Right renal cortex interstitium (tissue), 3 donors: ENCODE results near the gene IMPDH2. TPM values are rescaled to one million over a fixed set of nuclear protein-coding genes. Genes with fewer than 3 reads are reported as not detected.
A peak's percentile ranks its signal among the peaks of the same experiment; 100 is the strongest.
"Not testable (repeated sequence)": the region's sequence is repeated elsewhere in the genome, so short reads cannot be mapped to it uniquely, and the experiment has no call there.

Experiments used
- DNase-seq, 3 donors: peaks; one replicate each; pipeline ENCODE4 v3.0.0-alpha.2; 2013; ENCODE audit warnings: low read depth in 3 of 3, low spot score in 2 of 3
- polyA plus RNA-seq, 3 donors: library from polyadenylated mRNA; unstranded; fragments of 120-200 nt; gene quantifications; one replicate each; pipeline ENCODE4 v1.2.1, GENCODE V29; 2013; ENCODE audit not compliant: insufficient read length in 3 of 3

The IMPDH2 gene
- polyA plus RNA-seq, 3 donors, result 217 to 226 (median 221) TPM

DNA sequence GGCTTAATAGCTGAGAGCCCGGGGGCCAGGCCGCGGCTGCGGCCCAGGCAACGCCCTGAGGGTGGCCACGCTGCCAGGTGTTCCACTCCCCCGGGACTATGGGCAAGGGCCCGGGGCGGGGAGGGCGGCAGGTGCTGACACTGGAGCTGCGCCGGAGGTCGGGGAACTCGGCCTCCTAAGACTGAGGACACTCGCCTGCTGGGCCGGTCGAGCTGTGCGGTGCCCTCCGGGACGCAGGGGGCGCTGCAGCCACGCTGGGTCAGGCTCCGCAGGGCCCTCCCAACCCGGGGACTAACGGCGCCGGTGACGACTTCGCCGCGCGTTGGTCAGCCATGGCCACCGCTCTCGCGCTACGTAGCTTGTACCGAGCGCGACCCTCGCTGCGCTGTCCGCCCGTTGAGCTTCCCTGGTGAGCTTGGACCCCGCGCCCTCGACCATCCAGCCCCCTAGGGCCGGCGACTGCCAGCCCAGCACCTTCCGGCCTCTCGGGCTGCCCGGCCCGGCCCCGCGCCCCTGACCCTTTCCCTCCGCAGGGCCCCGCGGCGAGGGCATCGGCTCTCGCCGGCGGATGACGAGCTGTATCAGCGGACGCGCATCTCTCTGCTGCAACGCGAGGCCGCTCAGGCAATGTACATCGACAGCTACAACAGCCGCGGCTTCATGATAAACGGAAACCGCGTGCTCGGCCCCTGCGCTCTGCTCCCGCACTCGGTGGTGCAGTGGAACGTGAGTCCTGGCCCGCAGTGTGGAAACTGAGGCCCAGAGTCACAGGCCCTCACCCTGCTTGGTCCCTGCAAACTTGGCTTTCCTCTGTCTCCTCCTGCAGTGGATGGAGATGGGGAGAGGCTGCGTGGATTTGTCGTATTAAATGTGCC lies 7.1 kb downstream of the IMPDH2 start, which contains the start of gene NDUFAF3:
NDUFAF3 (plus strand) TSS at position 309 of the 875 bp plus-strand sequence; CDS start at position 333, 24 bp downstream.
- peak in 2 of 3 donors; percentile 84 for DNase-seq

DNA sequence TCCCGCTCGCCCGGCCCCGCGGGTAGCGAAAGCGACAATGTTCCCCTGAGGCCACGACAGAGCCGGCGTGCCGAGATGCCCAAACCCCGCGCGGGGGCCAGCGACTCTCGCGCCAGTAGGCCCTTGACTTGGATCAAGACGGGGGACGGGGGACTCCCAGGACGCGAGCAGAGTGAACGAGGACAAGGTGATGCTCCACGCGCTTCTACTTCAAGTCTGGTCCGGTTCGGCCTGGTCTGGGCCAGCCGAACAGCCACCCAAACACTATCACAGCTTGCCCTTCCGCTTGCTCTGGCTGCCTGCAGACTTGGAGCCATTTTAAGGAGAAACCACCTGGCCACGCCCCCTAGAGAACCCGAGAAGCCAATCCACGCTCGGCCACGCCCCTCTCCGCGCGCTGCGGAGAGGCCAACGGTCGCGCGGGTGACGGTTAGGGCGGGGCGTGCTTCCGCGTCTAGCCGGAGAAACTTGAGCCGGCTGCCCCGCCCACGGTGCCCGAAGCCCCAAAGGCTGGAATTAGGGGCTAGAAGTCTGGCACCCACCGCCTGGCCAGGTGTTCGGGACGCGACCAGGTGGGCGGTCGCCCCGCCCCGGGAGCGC lies 7.9 kb downstream of the IMPDH2 start:
- peak; percentile 96 to 97 (median 96) for DNase-seq

DNA sequence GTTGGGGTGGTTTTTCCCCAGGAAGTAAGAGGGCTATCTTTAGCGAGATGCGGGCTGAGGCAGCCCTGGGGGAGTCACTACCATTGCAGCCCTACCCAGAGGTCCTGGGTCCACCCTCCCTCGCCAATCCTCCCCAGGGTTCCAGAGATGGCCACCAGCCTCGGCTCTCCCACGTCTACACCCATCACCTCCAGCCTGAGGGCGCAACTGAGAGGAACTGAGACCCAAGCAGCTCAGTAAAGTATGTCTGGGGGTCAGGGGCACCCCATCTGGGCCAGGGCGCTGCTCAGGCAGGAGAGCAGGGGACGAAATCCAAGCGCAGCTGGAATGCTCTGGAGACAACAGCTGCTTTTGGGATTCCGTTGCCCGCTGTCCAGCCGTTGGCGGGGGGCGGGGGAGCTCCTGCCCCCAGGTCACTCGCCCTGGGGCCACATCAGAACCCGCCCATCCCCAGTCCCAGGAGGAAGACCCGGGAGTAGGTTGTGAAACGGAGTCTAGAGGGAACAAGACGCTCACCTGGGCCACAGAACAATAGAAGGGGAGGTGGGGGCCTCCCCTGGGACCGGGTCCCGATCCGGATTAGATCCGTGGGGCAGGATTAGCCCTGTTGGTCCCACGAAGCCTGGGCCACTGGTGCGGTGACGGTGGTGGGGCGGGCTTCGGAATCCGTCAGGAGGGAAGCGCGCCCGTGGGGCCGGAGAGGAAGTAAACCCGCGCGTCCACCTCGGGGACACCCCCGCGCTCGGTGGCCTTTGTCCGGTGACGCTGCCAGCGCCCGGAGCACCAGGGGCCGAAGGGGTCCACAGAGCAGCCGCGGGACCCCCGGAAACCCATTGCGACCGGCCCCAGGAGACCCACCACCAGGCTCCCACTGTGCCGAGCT lies 8.6 kb downstream of the IMPDH2 start:
- no peak for DNase-seq

DNA sequence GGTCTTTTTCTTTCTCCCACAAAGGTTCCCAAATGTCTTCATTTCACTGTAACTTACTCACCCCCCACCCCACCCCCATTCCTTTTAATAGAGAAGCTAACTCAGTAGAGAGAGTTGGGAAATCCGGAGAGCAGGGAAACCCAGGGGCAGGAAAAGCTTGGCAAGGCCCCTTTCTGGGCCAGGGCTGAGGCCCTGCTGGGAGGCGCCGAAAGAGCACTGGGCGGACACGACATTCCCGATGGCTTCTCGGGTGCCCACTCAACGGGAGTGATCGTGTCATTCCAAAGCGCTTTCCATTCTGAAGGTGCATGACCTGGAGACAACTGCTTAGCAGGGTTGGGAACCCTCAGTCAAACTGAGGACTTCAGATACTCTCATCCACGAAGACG lies 9.3 kb downstream of the IMPDH2 start:
- no peak for DNase-seq

DNA sequence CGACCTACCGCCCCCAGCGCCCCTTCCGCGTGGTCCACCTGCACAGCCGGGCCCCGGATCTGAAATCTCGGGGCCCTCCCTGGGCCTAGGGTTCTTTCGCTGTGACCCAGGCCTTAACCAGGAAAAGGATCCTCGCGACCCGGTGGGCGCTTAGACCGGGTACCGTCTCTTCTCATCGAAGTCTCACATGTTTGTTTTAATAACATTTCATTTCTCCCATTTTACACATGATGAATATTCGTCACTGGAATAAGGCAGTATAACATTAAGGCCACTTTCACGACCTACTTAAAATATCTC lies 10.5 kb downstream of the IMPDH2 start:
- DNase-seq, result no peak

DNA sequence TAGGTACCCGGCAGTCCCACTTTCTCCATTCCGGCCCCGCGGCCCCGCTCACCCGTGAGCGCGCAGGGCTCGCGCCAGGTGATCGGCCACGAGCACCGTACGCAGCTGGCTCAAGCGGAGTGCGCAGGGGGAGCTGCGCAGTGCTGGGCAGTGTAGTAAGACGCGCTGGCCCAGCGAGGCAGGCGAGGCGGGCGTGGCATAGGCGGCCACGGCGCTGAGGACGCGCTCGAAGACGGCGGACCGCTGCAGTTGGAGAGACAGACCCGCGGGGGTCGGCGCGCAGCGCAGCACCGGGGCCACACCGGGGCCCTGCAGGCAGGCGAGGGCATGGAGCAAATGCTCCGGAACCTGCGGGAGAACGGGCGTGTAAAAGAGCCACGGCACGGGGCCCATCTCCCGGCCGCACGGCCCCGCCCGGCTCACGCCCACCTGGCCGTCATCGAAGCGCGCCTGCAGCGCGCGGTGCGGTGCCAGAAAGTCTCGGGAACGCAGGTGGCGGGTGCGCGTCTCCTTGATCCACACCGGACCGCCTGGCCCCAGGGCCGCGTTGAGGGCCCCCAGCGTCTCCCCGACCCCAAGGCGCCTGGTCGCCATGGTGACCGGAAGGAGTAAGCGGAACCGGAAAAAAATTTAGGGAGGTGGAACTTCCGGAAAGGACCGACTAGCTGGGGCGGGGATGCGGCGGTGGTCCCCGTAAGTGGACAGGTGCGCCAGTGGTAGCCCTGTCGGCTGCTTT lies 11.1 kb downstream of the IMPDH2 start, which contains the start of gene DALRD3:
DALRD3 (minus strand) TSS at position 610 of the 736 bp plus-strand sequence; CDS start at position 594, 16 bp downstream.
- DNase-seq, result no peak

DNA sequence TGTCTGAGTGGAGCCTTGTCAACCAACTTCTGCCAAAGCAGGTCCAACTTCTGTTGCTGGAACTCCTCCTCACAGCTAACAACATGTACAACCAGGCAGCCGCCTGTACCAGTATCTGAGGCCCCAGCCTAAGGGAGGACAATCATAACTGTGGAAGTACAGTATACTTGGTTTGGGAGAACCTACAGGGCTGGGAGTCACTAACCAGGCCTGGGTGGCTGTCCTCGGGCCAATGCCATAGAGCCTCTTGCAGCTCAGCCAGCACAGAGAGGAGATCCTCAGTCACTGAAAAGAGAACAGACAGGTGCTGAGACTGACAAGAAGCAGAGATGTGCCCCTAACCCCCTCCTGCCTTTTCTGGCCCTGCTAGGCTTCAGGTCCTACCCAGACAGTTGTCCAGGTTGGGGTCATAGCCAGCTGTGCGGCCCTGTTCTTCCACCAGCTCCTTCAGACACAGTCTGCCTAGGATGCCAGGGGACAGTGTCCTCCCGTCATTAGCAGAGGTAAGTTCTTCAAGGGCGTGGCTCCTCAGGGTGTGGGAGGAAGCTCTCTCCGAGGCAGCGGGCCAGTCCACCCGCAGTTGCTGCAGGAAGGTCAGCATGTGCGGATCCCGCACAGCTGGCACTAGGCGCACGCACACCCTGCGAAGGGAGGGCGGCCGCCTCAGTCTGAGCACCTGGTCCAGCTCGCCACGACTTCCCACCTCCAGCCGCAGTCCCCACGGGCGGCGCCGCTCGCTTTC lies 11.8 kb downstream of the IMPDH2 start:
- DNase-seq, result no peak

DNA sequence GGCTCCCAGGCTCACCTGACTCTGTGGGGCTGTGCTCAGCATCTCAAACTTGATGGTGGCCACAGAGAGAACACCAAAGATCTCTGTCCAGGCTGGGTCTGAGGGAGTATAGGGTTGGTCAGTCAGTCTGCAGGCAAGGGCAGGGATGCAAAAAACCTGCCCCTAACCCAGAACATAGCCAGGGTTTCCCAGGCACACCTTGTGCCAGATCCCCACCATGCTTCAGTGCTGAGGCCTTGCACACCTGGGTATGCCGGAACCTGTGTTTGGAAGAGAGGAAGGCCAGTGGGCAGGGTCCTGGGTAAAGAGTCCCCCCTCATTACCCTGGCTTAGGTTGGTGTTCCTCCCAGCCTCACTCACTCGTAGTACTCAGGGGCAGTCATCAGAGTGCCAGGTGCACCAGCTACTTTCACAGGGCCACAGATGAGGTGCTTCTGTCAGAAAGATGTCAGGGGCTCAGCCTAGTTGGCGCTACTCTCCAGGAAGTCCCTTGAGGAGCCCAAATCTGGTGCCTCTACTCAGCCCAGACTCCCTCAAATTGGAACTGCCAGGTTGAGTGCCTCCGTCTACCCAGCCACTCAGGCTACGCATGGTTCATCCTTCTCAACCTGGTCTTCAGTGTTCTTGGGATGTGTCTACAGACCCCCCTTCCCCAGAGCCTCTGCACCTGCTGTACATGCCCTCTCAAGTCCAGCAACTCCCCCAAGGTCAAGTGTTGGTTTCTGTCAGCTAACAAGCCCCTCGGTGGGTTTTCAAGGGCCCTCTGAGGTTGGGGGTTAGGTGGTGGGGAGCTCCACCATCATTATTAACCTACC lies 12.6 kb downstream of the IMPDH2 start:
- no peak for DNase-seq

DNA sequence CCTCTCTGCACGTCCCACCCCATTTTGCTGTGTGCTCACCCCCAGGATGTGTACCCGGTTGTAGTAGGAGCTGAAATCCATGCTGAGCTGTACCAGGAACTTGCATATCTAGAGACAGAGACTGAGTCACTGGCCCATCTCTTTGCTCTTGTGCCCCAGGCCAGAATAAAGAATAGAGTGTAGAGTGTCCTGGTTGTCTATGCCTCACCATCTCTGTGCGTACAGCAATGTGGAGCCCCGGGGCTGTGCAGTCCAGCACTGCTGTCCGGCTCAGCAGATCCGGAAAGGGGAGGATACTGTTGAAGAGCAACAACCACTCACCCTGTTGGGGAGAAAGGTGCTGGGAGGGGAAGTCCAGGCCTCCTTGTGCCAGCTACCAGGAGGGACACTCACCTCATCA lies 13.4 kb downstream of the IMPDH2 start:
- DNase-seq, result no peak

DNA sequence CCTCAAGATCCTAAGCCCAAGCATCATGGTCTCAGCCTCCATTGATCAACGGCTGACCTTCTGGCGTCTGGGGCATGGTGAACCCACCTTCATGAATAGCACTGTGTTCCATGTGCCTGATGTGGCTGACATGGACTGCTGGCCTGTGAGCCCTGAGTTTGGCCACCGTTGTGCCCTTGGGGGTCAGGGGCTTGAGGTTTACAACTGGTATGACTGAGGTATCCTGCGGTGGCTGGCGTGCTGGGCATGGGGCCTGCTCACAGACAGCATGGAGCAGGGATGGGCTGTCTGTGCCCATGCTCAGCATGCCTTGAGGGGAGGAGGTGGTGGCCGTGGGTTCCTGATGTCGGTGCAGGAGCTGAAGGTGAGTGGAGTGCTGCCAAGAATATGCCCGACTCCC lies 14.1 kb downstream of the IMPDH2 start:
- no peak for DNase-seq

DNA sequence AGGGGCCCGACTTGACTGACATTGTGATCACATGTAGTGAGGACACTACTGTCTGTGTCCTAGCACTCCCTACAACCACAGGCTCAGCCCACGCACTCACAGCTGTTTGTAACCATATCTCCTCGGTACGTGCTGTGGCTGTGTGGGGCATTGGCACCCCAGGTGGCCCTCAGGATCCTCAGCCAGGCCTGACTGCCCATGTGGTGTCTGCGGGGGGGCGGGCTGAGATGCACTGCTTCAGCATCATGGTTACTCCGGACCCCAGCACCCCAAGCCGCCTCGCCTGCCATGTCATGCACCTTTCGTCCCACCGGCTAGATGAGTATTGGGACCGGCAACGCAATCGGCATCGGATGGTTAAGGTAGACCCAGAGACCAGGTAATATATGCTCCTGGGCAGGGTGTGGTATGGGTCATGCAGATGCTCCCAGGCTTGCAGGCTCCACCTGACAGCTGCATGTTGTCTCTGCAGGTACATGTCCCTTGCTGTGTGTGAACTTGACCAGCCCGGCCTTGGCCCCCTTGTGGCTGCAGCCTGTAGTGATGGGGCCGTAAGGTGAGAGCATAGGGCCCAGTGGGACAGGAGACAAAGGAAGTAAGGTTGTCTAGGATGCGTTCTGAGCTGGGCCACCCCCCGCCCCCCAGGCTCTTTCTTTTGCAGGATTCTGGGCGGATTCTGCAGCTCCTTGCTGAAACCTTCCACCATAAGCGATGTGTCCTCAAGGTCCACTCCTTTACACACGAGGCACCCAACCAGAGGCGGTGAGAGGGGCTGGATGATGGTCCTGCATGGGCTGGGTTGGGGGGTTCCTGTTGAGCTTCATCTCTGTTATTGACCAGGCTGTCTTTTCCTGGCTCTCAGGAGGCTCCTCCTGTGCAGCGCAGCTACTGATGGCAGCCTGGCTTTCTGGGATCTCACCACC lies 15.2 kb downstream of the IMPDH2 start:
- DNase-seq, result no peak

DNA sequence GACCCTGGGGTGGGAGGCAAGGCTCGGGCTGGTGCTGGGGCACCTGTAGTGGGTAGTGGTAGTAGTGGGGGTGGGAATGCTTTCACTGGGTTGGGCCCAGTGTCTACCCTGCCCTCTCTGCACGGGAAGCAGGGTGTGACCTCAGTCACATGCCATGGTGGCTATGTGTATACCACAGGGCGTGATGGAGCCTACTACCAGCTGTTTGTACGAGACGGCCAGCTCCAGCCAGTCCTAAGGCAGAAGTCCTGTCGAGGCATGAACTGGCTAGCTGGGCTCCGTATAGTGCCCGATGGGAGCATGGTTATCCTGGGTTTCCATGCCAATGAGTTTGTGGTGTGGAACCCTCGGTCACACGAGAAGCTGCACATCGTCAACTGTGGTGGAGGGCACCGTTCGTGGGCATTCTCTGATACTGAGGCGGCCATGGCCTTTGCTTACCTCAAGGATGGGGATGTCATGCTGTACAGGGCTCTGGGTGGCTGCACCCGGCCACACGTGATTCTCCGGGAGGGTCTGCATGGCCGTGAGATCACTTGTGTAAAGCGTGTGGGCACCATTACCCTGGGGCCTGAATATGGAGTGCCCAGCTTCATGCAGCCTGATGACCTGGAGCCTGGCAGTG lies 16.0 kb downstream of the IMPDH2 start:
- DNase-seq, result no peak

DNA sequence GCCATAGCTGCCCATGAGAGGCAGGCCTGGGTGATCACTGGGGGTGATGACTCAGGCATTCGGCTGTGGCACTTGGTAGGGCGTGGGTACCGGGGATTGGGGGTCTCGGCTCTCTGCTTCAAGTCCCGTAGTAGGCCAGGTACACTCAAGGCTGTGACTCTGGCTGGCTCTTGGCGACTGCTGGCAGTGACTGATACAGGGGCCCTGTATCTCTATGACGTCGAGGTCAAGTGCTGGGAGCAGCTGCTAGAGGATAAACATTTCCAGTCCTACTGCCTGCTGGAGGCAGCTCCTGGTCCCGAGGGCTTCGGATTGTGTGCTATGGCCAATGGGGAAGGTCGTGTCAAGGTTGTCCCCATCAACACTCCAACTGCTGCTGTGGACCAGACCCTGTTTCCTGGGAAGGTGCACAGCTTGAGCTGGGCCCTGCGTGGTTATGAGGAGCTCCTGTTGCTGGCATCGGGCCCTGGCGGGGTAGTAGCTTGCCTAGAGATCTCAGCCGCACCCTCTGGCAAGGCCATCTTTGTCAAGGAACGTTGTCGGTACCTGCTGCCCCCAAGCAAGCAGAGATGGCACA lies 16.7 kb downstream of the IMPDH2 start:
- DNase-seq, result no peak

DNA sequence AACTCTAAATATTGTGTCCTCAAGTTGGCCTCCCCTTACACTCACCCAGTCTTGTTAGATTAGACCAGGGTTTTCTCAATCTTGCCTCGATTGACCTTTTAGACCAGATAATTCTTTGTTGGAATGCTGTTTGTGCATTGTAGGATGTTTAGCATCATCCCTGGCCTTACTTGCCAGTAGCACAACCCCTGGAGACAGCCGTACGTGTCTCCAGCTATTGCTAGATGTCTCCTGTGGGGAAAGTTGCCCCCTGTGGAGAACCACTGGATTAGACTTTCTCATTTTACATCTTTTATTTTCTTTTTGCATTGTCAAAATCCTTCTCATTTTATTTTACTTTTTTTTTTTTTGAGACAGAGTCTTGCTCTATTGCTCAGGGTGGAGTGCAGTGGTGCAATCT lies 19.8 kb downstream of the IMPDH2 start:
- DNase-seq, result no peak

DNA sequence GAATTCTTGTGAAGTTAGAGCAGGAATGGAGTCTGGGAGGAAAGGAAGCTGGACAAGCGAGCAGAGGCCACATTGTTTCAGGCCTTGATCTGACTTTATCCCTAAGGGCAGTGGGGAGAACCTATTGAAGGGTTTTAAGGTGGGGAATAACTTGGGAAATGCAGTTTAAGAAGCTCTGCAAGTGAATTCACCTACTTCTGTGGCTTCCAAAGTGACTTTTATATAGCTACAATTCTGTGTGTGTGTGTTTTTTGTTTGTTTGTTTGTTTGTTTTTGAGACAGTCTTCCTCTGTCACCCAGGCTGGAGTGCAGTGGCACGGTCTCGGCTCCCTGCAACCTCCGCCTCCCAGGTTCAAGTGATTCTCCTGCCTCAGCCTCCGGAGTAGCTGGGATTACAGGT lies 20.6 kb downstream of the IMPDH2 start:
- DNase-seq, result not testable (repeated sequence)

DNA sequence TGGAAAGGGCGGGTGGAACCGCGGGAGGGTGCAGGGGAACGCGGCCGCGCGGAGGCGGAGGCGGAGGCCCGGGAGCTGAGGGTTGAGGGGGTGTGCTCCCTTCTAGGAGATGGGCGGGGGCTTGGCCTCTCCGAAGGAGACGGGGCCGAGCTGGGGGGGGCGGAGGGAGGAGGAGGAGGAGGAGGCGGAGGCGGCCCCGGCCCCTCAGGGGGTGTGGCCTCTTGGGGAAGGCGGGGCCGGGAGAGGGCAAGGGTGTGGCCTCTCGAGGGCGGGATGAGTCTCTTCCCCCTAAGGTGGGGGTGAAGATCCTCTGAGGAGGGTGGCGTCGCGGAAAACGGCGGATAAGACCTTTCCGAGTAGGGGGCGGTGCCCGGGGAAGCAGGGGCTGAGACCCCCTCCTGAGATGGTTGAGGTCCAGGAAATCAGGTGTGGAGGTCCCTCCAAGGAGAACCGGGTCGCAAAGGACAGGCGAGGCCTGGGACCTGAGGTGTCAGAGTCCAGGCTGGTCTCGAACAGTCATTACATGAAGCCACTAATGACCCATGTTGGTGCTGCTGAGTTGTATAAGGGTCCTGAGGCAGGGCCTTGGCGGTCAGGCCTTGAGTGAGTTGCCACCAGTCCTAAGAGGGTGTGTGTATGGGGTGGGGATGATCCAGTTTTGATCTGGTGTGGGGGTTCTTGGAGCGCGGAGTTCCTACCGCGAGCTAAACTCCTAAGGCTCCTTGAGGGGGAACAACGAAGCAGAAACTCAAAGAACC lies 21.2 kb downstream of the IMPDH2 start:
- no peak for DNase-seq
